H9 (cell line): ENCODE data around the gene FRK. TPM values are rescaled to one million over a fixed set of nuclear protein-coding genes. Genes with fewer than 3 reads are reported as not detected.

Source experiments
- DNase-seq: peaks from one replicate; pipeline ENCODE4 v3.0.0-alpha.2; 2017
- H2AFZ ChIP-seq: one replicate; pipeline ENCODE4 v1.6.1; 2013; ENCODE audit warnings: mild to moderate bottlenecking, low read length, control low read depth, moderate library complexity
- H2AK5ac ChIP-seq: 2 replicates; pipeline ENCODE4 v1.6.1; 2013; ENCODE audit warnings: low read length, control low read depth, mixed read lengths; ENCODE audit not compliant: insufficient read length
- H2BK120ac ChIP-seq: one replicate; pipeline ENCODE4 v1.6.1; 2013; ENCODE audit warnings: low read depth, mild to moderate bottlenecking, low read length, control low read depth, inconsistent platforms; ENCODE audit not compliant: poor library complexity, severe bottlenecking
- H2BK12ac ChIP-seq: 2 replicates; pipeline ENCODE4 v1.6.1; 2013; ENCODE audit warnings: low read length, control low read depth, mixed read lengths, low read depth; ENCODE audit not compliant: insufficient read length
- H2BK15ac ChIP-seq: 2 replicates; pipeline ENCODE4 v1.6.1; 2013; ENCODE audit warnings: low read depth, low read length, control low read depth
- H2BK20ac ChIP-seq: one replicate; pipeline ENCODE4 v1.6.1; 2013; ENCODE audit warnings: low read depth, mild to moderate bottlenecking, low read length, control low read depth, inconsistent platforms; ENCODE audit not compliant: poor library complexity, severe bottlenecking
- H2BK5ac ChIP-seq: 2 replicates; pipeline ENCODE4 v1.6.1; 2013; ENCODE audit warnings: low read length, control low read depth, mixed read lengths; ENCODE audit not compliant: insufficient read length
- H3K14ac ChIP-seq: 2 replicates; pipeline ENCODE4 v1.6.1; 2013; ENCODE audit warnings: low read length, control low read depth; ENCODE audit not compliant: insufficient read depth
- H3K18ac ChIP-seq: 2 replicates; pipeline ENCODE4 v1.6.1; 2013; ENCODE audit warnings: low read depth, mild to moderate bottlenecking, mixed read lengths, low read length, control low read depth; ENCODE audit not compliant: insufficient read length
- H3K23ac ChIP-seq: 2 replicates; pipeline ENCODE4 v1.6.1; 2013; ENCODE audit warnings: low read length, control low read depth, mixed read lengths, low read depth; ENCODE audit not compliant: insufficient read length
- H3K23me2 ChIP-seq: 2 replicates; pipeline ENCODE4 v1.6.1; 2013; ENCODE audit warnings: low read depth, mild to moderate bottlenecking, mixed read lengths, low read length, control low read depth; ENCODE audit not compliant: insufficient read length, poor library complexity, severe bottlenecking
- H3K27ac ChIP-seq: 2 replicates; pipeline ENCODE4 v1.5.1; 2013; ENCODE audit warnings: low read length, control low read depth, mixed read lengths, low read depth; ENCODE audit not compliant: insufficient read length
- H3K27me3 ChIP-seq: 2 replicates; pipeline ENCODE4 v1.6.1; 2013; ENCODE audit warnings: low read length, control low read depth, inconsistent platforms; ENCODE audit not compliant: insufficient read depth
- H3K4ac ChIP-seq: 2 replicates; pipeline ENCODE4 v1.6.1; 2013; ENCODE audit warnings: low read depth, mild to moderate bottlenecking, control low read depth, inconsistent platforms, low read length, moderate library complexity
- H3K4me1 ChIP-seq: 2 replicates; pipeline ENCODE4 v1.6.1; 2013; ENCODE audit warnings: low read length, control low read depth, inconsistent platforms; ENCODE audit not compliant: insufficient read depth
- H3K4me2 ChIP-seq: 2 replicates; pipeline ENCODE4 v1.6.1; 2013; ENCODE audit warnings: low read length, control low read depth, mixed read lengths; ENCODE audit not compliant: insufficient read length, insufficient read depth
- H3K56ac ChIP-seq: 2 replicates; pipeline ENCODE4 v1.6.1; 2013; ENCODE audit warnings: low read depth, mild to moderate bottlenecking, mixed read lengths, low read length, control low read depth; ENCODE audit not compliant: insufficient read length
- H3K79me1 ChIP-seq: 2 replicates; pipeline ENCODE4 v1.6.1; 2013; ENCODE audit warnings: low read depth, mild to moderate bottlenecking, moderate library complexity, low read length, control low read depth, inconsistent platforms; ENCODE audit not compliant: insufficient read depth, poor library complexity, severe bottlenecking
- H3K79me2 ChIP-seq: 2 replicates; pipeline ENCODE4 v1.6.1; 2013; ENCODE audit warnings: low read length, control low read depth, inconsistent platforms; ENCODE audit not compliant: insufficient read depth
- H3K9ac ChIP-seq: 2 replicates; pipeline ENCODE4 v1.6.1; 2013; ENCODE audit warnings: low read length, control low read depth, mixed read lengths; ENCODE audit not compliant: insufficient read length; ENCODE audit errors: extremely low read depth
- H3K9me3 ChIP-seq: one replicate; pipeline ENCODE4 v1.6.1; 2013; ENCODE audit warnings: low read depth, low read length, inconsistent platforms; ENCODE audit not compliant: control insufficient read depth
- H3T11ph ChIP-seq: one replicate; pipeline ENCODE4 v1.6.1; 2013; ENCODE audit warnings: mild to moderate bottlenecking, low read length, control low read depth, inconsistent platforms
- H4K20me1 ChIP-seq: one replicate; pipeline ENCODE4 v1.6.1; 2013; ENCODE audit not compliant: control insufficient read depth, insufficient read length, insufficient read depth
- H4K5ac ChIP-seq: 2 replicates; pipeline ENCODE4 v1.6.1; 2013; ENCODE audit warnings: low read depth, mild to moderate bottlenecking, mixed read lengths, low read length, control low read depth; ENCODE audit not compliant: insufficient read length
- H4K8ac ChIP-seq: replicated peaks from 2 replicates; pipeline ENCODE4 v1.6.1; 2013; ENCODE audit warnings: low read length, control low read depth, mixed read lengths, low read depth; ENCODE audit not compliant: insufficient read length
- H4K91ac ChIP-seq: 2 replicates; pipeline ENCODE4 v1.6.1; 2013; ENCODE audit warnings: low read depth, mild to moderate bottlenecking, moderate library complexity, mixed read lengths, low read length, control low read depth; ENCODE audit not compliant: insufficient read length
- H3K27ac Mint-ChIP-seq, 3 experiments: 2 replicates in 2 of 3; 3 replicates in 1 of 3; pipeline ENCODE4 v1.8.0; 2020 to 2021; ENCODE audit warnings: mixed read lengths in 3 of 3, mild to moderate bottlenecking in 1 of 3, moderate library complexity in 1 of 3
- H3K27me3 Mint-ChIP-seq: 2 replicates; pipeline ENCODE4 v1.8.0; 2021; ENCODE audit warnings: low read depth, mild to moderate bottlenecking, moderate library complexity, mixed read lengths
- H3K36me3 Mint-ChIP-seq, 3 experiments: 2 replicates in 2 of 3; 3 replicates in 1 of 3; pipeline ENCODE4 v1.8.0; 2020 to 2021; ENCODE audit warnings: low read depth in 3 of 3, mixed read lengths in 3 of 3; ENCODE audit not compliant: insufficient read depth in 1 of 3
- H3K4me1 Mint-ChIP-seq, 2 experiments: 2 replicates each; pipeline ENCODE4 v1.8.0; 2020; ENCODE audit warnings: mixed read lengths in 2 of 2
- H3K4me3 Mint-ChIP-seq, 2 experiments: 2 replicates in 1 of 2; 3 replicates in 1 of 2; pipeline ENCODE4 v1.8.0; 2020 to 2021; ENCODE audit warnings: mild to moderate bottlenecking in 2 of 2, mixed read lengths in 2 of 2, moderate library complexity in 1 of 2
- H3K9me3 Mint-ChIP-seq, 2 experiments: 2 replicates in 1 of 2; 3 replicates in 1 of 2; pipeline ENCODE4 v1.8.0; 2020; ENCODE audit warnings: mild to moderate bottlenecking in 2 of 2, mixed read lengths in 2 of 2, moderate library complexity in 1 of 2
- CTCF ChIP-seq: fragments of 200-600 bp; sonication (generic); conservative IDR thresholded peaks from 3 replicates; pipeline ENCODE4 v1.8.0; 2021; ENCODE audit warnings: antibody characterized with exemption, mild to moderate bottlenecking
- WGBS: extraction: QIAGEN DNeasy Blood & Tissue Kit; methylation state at CpG from one replicate; pipeline ENCODE4 v1.1.7; 2013; ENCODE audit warnings: missing lambda C conversion rate, low lambda C conversion rate, mixed read lengths; ENCODE audit not compliant: insufficient read length; ENCODE audit errors: extremely low coverage; 5-methylcytosine and 5-hydroxymethylcytosine counted together
- total RNA-seq: library from RNA; stranded (reverse); gene quantifications from 2 replicates; pipeline ENCODE4 v1.2.1, GENCODE V29; 2021

The FRK gene
- total RNA-seq, 1 experiment from 2014 or later = 0.15 TPM

GRCh38 chr6:116029535-116029934, 31.2 kb downstream of the FRK start:
- Histone ChIP-seq H3K18ac (no peak overlapping the region), H2BK5ac (no peak overlapping the region), H2BK12ac (no peak overlapping the region), H2BK15ac (no peak overlapping the region), H3K23me2 (no peaks in the 10 kb centered on the region), H3K14ac (no peak overlapping the region), H4K20me1 (no peaks in the 10 kb centered on the region), H2AFZ (no peak overlapping the region), H3K23ac (no peak overlapping the region), H3K4me1 (no peaks in the 10 kb centered on the region), H2BK20ac (no peak overlapping the region), H2AK5ac (no peak overlapping the region), H3K9ac (no peak overlapping the region), H3K4ac (no peak overlapping the region), H3K56ac (no peak overlapping the region), H3K4me2 (no peak overlapping the region), H3K9me3 (no peaks in the 10 kb centered on the region), H2BK120ac (no peak overlapping the region), H3K79me1 (no peaks in the 10 kb centered on the region), H3K79me2 (no peaks in the 10 kb centered on the region), H3T11ph (no peak overlapping the region), H4K91ac (no peak overlapping the region), H3K27ac (no peak overlapping the region), H3K27me3 (no peaks in the 10 kb centered on the region), H4K5ac (no peak overlapping the region), H4K8ac (no peak overlapping the region)
- Mint-ChIP-seq H3K27me3 (no peaks in the 10 kb centered on the region), H3K4me1 (peaks cover 4 to 10% of the 10 kb centered on the region in 2 experiments), H3K9me3 (no peaks in the 10 kb centered on the region), H3K4me3 (no peak overlapping the region), H3K36me3 (no peaks in the 10 kb centered on the region), H3K27ac (no peak overlapping the region)
- no peak for DNase-seq
- no CpG with 5 or more reads among the region's 1 CpG for WGBS
- no peak for TF ChIP-seq CTCF
